ENCODE data around the gene AP1M2. TPM values are rescaled to one million over a fixed set of nuclear protein-coding genes. Genes with fewer than 3 reads are reported as not detected.

AP1M2 gene
- total RNA-seq, 1 experiment from 2014 or later = 10.1 TPM

GRCh38 chr19:10546817-10547216 lies 40.3 kb downstream of the AP1M2 start:
- ChIA-PET CTCF (no interaction called here), POLR2A (no interaction called here)
- no peak overlapping the region for H3K27ac ChIP-seq (ENCODE audit: low read length)
- H3K27me3 ChIP-seq (ENCODE audit: control insufficient read depth, insufficient read depth, low read length) = no peaks in the 10 kb centered on the region
- intact Hi-C loops (cut with micrococcal nuclease; ENCODE audit: unreplicated experiment) (no loop called here), in situ Hi-C loops (cut with HindIII; ENCODE audit: low pct_unique_long_range_greater_than_20kb, low sequenced_read_pairs) (no loop called here)
- H3K4me3 ChIP-seq (ENCODE audit: low read depth in 2 of 2, low read length in 2 of 2) = no peak overlapping the region
- no peaks in the 10 kb centered on the region; the same call in 1 of the 2 replicates for H3K36me3 ChIP-seq (ENCODE audit: control insufficient read depth, insufficient read depth, low read length)
- ATAC-seq (no peak), DNase-seq (ENCODE audit: low read depth, low spot score) (no peak)
- H3K4me1 ChIP-seq (ENCODE audit: control insufficient read depth, insufficient read depth, low read length) = no peaks in the 10 kb centered on the region
- TF ChIP-seq POLR2AphosphoS5 (IDR thresholded peaks at IDR 0.05; ENCODE audit: low read depth, low read length) (no peak), TCF7L2 (IDR thresholded peaks at IDR 0.05; ENCODE audit: low read depth, low read length) (no peak), SIN3A (IDR thresholded peaks at IDR 0.05; ENCODE audit: borderline replicate concordance, insufficient read depth, low read depth, low read length) (no peak)
- TF ChIP-seq, protein P1, sequence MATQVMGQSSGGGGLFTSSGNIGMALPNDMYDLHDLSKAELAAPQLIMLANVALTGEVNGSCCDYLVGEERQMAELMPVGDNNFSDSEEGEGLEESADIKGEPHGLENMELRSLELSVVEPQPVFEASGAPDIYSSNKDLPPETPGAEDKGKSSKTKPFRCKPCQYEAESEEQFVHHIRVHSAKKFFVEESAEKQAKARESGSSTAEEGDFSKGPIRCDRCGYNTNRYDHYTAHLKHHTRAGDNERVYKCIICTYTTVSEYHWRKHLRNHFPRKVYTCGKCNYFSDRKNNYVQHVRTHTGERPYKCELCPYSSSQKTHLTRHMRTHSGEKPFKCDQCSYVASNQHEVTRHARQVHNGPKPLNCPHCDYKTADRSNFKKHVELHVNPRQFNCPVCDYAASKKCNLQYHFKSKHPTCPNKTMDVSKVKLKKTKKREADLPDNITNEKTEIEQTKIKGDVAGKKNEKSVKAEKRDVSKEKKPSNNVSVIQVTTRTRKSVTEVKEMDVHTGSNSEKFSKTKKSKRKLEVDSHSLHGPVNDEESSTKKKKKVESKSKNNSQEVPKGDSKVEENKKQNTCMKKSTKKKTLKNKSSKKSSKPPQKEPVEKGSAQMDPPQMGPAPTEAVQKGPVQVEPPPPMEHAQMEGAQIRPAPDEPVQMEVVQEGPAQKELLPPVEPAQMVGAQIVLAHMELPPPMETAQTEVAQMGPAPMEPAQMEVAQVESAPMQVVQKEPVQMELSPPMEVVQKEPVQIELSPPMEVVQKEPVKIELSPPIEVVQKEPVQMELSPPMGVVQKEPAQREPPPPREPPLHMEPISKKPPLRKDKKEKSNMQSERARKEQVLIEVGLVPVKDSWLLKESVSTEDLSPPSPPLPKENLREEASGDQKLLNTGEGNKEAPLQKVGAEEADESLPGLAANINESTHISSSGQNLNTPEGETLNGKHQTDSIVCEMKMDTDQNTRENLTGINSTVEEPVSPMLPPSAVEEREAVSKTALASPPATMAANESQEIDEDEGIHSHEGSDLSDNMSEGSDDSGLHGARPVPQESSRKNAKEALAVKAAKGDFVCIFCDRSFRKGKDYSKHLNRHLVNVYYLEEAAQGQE (IDR thresholded peaks at IDR 0.05; ENCODE audit: insufficient read depth in 1 of 2, low read depth in 2 of 2, low read length in 1 of 2) = no peak
- TF ChIP-seq, protein P2, sequence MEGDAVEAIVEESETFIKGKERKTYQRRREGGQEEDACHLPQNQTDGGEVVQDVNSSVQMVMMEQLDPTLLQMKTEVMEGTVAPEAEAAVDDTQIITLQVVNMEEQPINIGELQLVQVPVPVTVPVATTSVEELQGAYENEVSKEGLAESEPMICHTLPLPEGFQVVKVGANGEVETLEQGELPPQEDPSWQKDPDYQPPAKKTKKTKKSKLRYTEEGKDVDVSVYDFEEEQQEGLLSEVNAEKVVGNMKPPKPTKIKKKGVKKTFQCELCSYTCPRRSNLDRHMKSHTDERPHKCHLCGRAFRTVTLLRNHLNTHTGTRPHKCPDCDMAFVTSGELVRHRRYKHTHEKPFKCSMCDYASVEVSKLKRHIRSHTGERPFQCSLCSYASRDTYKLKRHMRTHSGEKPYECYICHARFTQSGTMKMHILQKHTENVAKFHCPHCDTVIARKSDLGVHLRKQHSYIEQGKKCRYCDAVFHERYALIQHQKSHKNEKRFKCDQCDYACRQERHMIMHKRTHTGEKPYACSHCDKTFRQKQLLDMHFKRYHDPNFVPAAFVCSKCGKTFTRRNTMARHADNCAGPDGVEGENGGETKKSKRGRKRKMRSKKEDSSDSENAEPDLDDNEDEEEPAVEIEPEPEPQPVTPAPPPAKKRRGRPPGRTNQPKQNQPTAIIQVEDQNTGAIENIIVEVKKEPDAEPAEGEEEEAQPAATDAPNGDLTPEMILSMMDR (IDR thresholded peaks at IDR 0.05) = no peak
- TSS peak; percentile 82 for BruUV-seq (replicated peaks)
- no peaks in the 10 kb centered on the region for H3K9me3 ChIP-seq (ENCODE audit: control insufficient read depth, insufficient read depth, low read depth, low read length)

- no peak for TF ChIP-seq TCF7L2 (IDR thresholded peaks at IDR 0.05; ENCODE audit: low read depth, low read length)
- TF ChIP-seq SIN3A (IDR thresholded peaks at IDR 0.05; ENCODE audit: borderline replicate concordance, insufficient read depth, low read depth, low read length) = no peak
- TF ChIP-seq, protein P2 (IDR thresholded peaks at IDR 0.05) = no peak
- TF ChIP-seq, protein P1 (IDR thresholded peaks at IDR 0.05; ENCODE audit: insufficient read depth in 1 of 2, low read depth in 2 of 2, low read length in 1 of 2) = no peak
- TF ChIP-seq POLR2AphosphoS5 (IDR thresholded peaks at IDR 0.05; ENCODE audit: low read depth, low read length) = no peak
- intact Hi-C loops (cut with micrococcal nuclease; ENCODE audit: unreplicated experiment) (no loop called here), in situ Hi-C loops (cut with HindIII; ENCODE audit: low pct_unique_long_range_greater_than_20kb, low sequenced_read_pairs) (no loop called here)
- no peaks in the 10 kb centered on the region for H3K4me1 ChIP-seq (ENCODE audit: control insufficient read depth, insufficient read depth, low read length)
- ATAC-seq (no peak), DNase-seq (ENCODE audit: low read depth, low spot score) (no peak)
- no peaks in the 10 kb centered on the region for H3K27me3 ChIP-seq (ENCODE audit: control insufficient read depth, insufficient read depth, low read length)
- POLR2A ChIA-PET = no interaction called here
- no peaks in the 10 kb centered on the region; the same call in 1 of the 2 replicates for H3K36me3 ChIP-seq (ENCODE audit: control insufficient read depth, insufficient read depth, low read length)
- H3K27ac ChIP-seq (ENCODE audit: low read length) = no peak overlapping the region
- H3K4me3 ChIP-seq (ENCODE audit: low read depth in 2 of 2, low read length in 2 of 2) = peak overlapping the region; percentile 59 to 77
- H3K9me3 ChIP-seq (ENCODE audit: control insufficient read depth, insufficient read depth, low read depth, low read length) = no peaks in the 10 kb centered on the region
- CTCF ChIA-PET = no interaction called here
- BruUV-seq (replicated peaks) = TSS peak; percentile 81
Measured at GRCh38 chr19:10544753-10545251, 42.3 kb downstream of the AP1M2 start.
